Kidney (tissue), 14 donors: ENCODE data around the gene LRRK1. TPM values are rescaled to one million over a fixed set of nuclear protein-coding genes. Genes with fewer than 3 reads are reported as not detected.

Experiments used
- DNase-seq, 5 donors: peaks; one replicate each; pipeline ENCODE4 v3.0.0-alpha.2; 2013 to 2020
- FAIRE-seq: peaks from 2 replicates; lab custom pipeline; 2012; peaks lifted over from hg19 to GRCh38; lab: Jason Lieb, UNC
- H3K27ac ChIP-seq, 2 donors: one replicate each; pipeline ENCODE4 v1.7.0; 2013; ENCODE audit warnings: low read depth in 2 of 2, low read length in 2 of 2, inconsistent platforms in 1 of 2
- H3K27me3 ChIP-seq: one replicate; pipeline ENCODE4 v1.7.1; 2013; ENCODE audit warnings: low read length, inconsistent platforms; ENCODE audit not compliant: control insufficient read depth, insufficient read depth
- H3K36me3 ChIP-seq, 3 donors: one replicate each; pipeline versions ENCODE4 v1.7.0 to v1.7.1; 2013; ENCODE audit warnings: low read length in 3 of 3, control low read depth in 1 of 3, inconsistent platforms in 1 of 3; ENCODE audit not compliant: insufficient read depth in 3 of 3, control insufficient read depth in 2 of 3
- H3K4me1 ChIP-seq, 3 donors: one replicate each; pipeline versions ENCODE4 v1.7.0 to v1.7.1; 2013; ENCODE audit warnings: low read length in 3 of 3, inconsistent platforms in 1 of 3, low read depth in 1 of 3; ENCODE audit not compliant: control insufficient read depth in 2 of 3, insufficient read depth in 2 of 3
- H3K4me3 ChIP-seq, 3 donors: one replicate each; pipeline versions ENCODE4 v1.7.0 to v1.8.1; 2013; ENCODE audit warnings: low read length in 3 of 3, control low read depth in 1 of 3, inconsistent platforms in 1 of 3
- H3K9ac ChIP-seq, 3 donors: one replicate each; pipeline versions ENCODE4 v1.7.0 to v1.7.1; 2013; ENCODE audit warnings: low read length in 3 of 3, control low read depth in 1 of 3, inconsistent platforms in 1 of 3
- H3K9me3 ChIP-seq, 3 donors: one replicate each; pipeline versions ENCODE4 v1.7.0 to v1.7.1; 2013; ENCODE audit warnings: low read length in 3 of 3, control low read depth in 1 of 3, inconsistent platforms in 1 of 3; ENCODE audit not compliant: control insufficient read depth in 2 of 3, insufficient read depth in 1 of 3
- CTCF ChIP-seq: IDR thresholded peaks from 3 replicates; pipeline ENCODE4 v1.5.1; 2012; ENCODE audit warnings: mild to moderate bottlenecking, moderate library complexity, borderline replicate concordance; ENCODE audit not compliant: insufficient read depth; ENCODE audit errors: extremely low read depth
- intact Hi-C: fragments of 100-400 bp; cut with DNase I; formaldehyde crosslinking; loops from one replicate; pipeline ENCODE4 v1.11.1; 2022
- polyA plus RNA-seq: library from polyadenylated mRNA; stranded (reverse); fragments of 350-450 nt; fragmentation: Illumina TruSeq; extraction: RNeasy Lipid Tissue Mini Kit (QIAGEN cat#74804); gene quantifications from one replicate; pipeline ENCODE4 v1.2.3, GENCODE V29; 2014; ENCODE audit warnings: low read depth, low replicate concordance; ENCODE audit not compliant: insufficient read depth
- total RNA-seq: library from RNA; stranded (reverse); fragmentation: NEBNext Ultra II Directional; extraction: Animal tissue kit (Norgen Biotek cat#: 25700); gene quantifications from one replicate; pipeline ENCODE4 v1.2.1, GENCODE V29; 2021
- donor health status: control.
- donor health status: control.
- donor health status: control.
- donor health status: control.
- donor health status: control.
- donor health status: DM: yes; HTN: yes; CAD: no.
- donor health status: Normal renal cell carcinoma (clear cell type).

LRRK1 gene
- total and polyA plus RNA-seq, 2 donors from 2014 or later: 1.1 to 24.9 TPM

DNA sequence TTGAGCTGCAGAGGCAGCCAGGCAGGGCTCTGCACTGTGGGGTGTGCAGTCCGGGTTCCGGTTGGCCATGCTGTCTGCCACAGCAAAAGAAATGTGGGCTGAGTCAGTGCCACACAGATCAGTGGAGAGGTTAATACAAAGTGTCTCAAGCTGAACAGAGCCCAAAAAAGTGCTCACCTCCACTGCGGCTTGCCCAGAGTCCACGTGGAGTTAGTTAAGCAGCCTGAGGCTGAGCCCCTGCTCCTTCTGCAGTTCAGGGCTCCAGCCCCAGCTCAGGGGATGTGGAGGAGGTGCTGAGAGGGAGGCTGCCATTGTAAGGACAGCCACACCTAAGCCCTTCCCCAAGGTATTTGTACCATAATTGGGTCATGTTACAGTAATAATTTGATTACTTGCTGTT is 85.3 kb downstream of the LRRK1 start:
- no peak for FAIRE-seq
- no peaks in the 10 kb centered on the region for H3K36me3 ChIP-seq
- no peaks in the 10 kb centered on the region for H3K27me3 ChIP-seq
- peak in 1 of 5 donors; percentile 16 for DNase-seq
- H3K4me3 ChIP-seq: no peak overlapping the region
- no peaks in the 10 kb centered on the region for H3K9me3 ChIP-seq
- H3K27ac ChIP-seq: no peak overlapping the region
- no peak overlapping the region for H3K9ac ChIP-seq
- intact Hi-C loops: loop anchor here (10.0 kb wide), 1 partner anchor 380 kb away; no protein-coding TSS in a partner anchor
- H3K4me1 ChIP-seq: peaks cover 0 to 9% (median 3%) of the 10 kb centered on the region in 3 donors
- TF ChIP-seq CTCF: no peak

DNA sequence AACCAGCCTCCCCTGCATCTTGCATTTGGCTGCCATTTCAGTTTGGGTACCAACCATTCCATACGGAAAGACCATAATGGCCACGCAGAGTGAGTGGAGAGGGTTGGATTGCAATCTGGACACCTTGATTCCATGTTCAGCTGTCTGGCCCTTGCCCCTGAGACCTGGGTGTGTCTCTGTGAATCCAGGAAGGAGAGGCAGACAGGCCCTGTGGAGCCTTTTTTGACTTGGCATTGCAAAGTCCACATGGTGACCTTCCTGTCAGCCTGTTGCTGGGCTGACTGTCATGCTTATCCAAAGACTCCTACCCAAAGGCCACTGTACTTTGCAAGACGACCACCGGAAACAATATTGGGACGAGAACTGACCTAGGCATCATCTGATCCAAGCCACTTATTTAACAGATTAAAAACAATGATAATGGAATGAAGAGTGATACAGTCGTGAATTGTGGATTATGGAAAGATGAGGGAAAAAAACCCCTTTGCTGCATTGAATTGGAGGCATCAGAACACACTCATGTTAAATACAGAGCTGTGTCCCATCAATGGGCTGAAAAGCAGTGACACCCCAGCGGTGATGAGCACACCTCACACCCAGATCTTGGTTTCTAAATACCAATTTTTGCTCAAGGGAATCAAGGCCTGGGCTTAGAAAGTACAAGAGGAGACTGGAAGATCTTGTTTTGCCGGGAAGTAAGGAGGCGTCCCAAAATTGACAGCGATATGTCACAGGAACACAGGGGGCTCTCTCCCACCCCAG is 86.0 kb downstream of the LRRK1 start:
- intact Hi-C loops: loop anchor here (5.0 to 10.0 kb wide), 2 partner anchors 88 to 380 kb away; partner anchors contain the start of gene LRRK1
- Histone ChIP-seq H3K4me3 (no peak overlapping the region), H3K27me3 (no peaks in the 10 kb centered on the region), H3K27ac (no peak overlapping the region), H3K9me3 (no peaks in the 10 kb centered on the region), H3K4me1 (peaks cover 0 to 9% (median 3%) of the 10 kb centered on the region in 3 donors), H3K9ac (no peak overlapping the region), H3K36me3 (no peaks in the 10 kb centered on the region)
- TF ChIP-seq CTCF: no peak
- FAIRE-seq (no peak), DNase-seq (peak in 1 of 5 donors; percentile 16)

- H3K27ac ChIP-seq: no peak overlapping the region
- intact Hi-C loops: loop anchor here (5.0 to 10.0 kb wide), 2 partner anchors 90 to 382 kb away; partner anchors contain the start of gene LRRK1
Observed at GRCh38 chr15:101006931-101007691, 88.0 kb downstream of the LRRK1 start.

More at GRCh38 chr15:101006931-101007691, 88.0 kb downstream of the LRRK1 start:
- no peaks in the 10 kb centered on the region for H3K36me3 ChIP-seq
- H3K4me1 ChIP-seq: peaks cover 0 to 9% (median 3%) of the 10 kb centered on the region in 3 donors
- FAIRE-seq (no peak), DNase-seq (peak; percentile 78 to 91 (median 84))
- H3K4me3 ChIP-seq: peak overlapping the region in 2 of 3 donors; percentile 42 to 70
- H3K27me3 ChIP-seq: no peaks in the 10 kb centered on the region
- H3K9ac ChIP-seq: peak overlapping the region in 1 of 3 donors; percentile 9
- no peaks in the 10 kb centered on the region for H3K9me3 ChIP-seq
- TF ChIP-seq CTCF: peak; percentile 91
